ENCODE measurements around the gene ARHGAP26.

The ARHGAP26 gene

GRCh38 chr5:142749321-142749720, 20.9 kb upstream of the ARHGAP26 start:
- peak; percentile 20 for DNase-seq

GRCh38 chr5:142753116-142753631, 17.0 kb upstream of the ARHGAP26 start:
- DNase-seq: no peak

DNA sequence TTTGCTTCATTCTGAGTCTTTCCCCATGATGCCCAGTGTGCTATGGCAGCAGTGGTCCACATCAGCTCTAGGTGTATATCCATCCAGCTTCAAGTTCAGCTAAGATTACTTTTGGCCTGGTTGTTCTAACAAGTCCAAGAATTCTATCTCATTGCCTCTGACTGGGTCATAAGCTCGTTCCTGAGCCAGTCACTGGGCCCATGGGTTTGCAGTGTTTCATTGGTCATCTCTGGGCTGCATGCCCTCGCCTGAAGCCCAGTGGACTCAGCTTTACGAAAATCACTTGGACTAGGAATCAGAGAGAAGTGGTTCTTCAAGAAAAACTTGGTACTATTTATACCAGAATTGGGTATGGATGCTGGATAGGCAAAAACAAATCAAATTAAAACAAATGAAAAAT, 16.1 kb upstream of the ARHGAP26 start:
- DNase-seq: no peak

DNA sequence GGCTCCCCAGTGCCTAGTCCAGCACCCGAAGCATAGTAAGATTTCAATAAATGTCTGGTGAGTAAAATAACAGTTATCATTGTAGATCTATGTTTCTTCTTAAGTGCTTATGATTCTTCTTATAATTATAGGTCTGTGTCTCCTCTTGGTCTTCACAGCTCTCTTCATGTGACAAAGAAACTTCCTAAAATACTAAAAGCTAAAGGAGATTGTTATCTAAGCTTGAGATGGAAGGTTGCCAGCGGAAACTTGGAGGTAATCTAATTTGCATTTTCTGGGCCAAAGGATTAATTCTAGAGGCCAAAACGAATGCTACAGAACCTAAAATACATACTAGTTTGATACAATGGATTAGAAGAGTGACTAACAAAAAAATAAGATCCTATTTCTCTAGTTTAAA, 13.6 kb upstream of the ARHGAP26 start:
- no peak for DNase-seq

GRCh38 chr5:142757564-142757963, 12.6 kb upstream of the ARHGAP26 start:
- no peak for DNase-seq

- no peak for DNase-seq
Observed at GRCh38 chr5:142758062-142758795, 11.9 kb upstream of the ARHGAP26 start.

DNA sequence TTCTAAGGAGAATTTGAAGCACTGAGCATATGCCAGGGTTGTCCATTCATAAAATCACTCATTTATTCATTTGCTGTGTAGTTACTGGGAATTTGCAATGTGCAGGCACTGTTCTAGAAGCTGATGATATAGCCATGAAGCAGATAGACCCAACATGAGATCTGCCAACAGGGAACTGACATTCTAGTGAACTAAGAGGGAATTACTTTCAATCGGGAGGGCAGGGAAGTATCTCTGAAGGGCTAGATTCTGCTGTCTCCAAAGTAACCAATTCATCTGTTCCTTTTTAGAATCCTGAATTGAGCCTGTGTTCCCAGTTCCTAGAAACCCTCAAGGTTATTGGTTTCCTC, 11.4 kb upstream of the ARHGAP26 start:
- DNase-seq: no peak

DNA sequence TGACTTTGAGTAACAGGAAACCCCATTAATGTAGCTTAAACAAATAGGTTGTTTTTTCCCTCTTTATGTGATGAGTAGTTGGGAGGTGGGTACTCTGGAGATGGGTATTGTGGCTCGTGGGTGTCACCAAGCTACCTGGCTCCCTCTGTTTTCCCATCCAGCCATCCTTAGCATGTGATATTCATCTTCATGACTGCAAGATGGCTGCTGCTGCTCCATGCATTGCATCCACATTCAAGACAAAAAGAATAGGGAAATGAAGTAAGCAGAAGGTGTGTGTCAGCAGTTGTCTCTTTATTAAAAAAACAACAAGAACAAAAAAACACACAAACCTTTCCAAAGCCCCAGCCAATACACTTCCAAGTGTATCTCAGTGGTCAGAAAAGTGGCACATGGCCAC, 6.5 kb upstream of the ARHGAP26 start:
- no peak for DNase-seq

DNA sequence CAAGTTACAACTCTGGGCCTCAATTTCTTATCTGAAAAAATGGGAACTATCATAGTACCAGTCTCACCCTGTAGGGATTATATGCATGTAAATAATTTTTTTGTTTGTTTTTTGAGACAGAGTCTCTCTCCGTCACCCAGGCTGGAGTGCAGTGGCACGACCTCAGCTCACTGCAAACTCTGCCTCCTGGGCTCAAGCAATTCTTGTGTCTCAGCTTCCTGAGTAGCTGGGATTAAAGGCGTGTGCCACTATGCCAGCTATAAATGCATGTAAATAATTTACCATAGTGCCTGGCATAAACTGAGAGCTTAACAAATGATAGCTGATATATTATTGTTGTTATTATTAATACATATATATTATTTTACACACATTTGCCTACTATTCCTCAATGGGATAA, 3.0 kb upstream of the ARHGAP26 start:
- DNase-seq: no peak

GRCh38 chr5:142767911-142768310, 2.3 kb upstream of the ARHGAP26 start:
- DNase-seq: no peak

GRCh38 chr5:142769251-142769792, 855 bp upstream of the ARHGAP26 start:
- peak; percentile 52 for DNase-seq

DNA sequence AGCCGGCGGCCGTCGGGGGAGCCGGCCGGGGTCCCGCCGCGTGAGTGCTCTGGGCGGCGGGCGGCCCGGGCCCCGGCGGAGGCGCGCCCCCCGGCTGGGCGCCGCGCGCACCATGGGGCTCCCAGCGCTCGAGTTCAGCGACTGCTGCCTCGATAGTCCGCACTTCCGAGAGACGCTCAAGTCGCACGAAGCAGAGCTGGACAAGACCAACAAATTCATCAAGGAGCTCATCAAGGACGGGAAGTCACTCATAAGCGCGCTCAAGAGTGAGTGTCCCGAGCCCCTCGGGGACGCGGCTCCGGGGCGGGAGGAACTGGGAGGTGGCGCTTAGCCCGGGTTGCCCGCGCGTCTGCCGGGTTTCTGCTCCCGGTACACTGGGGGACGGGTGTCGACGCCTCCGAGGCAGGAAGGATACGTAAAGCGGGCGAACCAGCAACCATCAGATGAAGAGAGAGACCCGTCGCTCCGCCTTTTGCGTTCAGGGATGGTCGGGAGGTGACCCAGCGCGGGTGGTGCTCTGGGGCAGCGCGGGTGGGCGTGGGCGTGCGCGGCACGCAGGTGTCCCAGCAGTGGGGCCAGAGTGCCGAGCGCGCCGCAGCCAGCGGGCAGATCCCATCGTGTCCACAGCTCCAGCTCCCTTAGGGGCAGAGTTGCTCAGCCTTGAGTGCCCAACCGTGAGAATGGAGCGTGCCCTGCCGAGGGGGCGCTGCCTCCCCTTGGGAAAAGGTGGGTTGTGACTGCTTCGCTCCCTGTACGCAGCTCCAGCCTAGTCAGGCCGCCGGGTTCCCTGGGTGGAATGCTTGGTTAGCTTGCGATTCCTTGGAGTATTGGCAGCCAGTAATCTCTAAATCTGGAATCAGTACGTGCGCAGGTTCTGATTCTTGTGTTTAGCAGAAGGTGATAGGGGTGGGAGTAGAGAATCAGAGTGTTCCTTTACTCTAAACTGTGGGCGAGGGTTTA, 753 bp downstream of the ARHGAP26 start:
- peak; percentile 47 for DNase-seq

DNA sequence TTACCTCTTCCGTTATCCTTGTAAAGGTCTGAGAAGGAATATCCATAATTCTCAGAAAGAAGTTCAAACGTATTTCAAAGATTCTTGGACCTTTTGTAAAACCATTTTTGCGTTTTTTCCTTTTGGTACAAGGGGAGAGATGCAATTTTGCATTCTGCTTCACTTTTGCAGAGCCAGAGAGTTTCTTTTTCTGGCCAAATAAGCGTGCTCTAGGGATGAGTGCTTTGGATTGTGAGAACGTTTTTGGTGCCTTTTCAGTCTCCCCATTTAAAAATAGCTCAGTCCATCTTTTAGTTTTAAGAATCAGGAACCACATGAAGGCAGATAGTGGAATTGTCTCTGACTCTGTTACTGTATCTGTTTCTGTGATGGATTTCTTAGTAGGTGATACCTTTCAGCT, 1.5 kb downstream of the ARHGAP26 start:
- DNase-seq: no peak

DNA sequence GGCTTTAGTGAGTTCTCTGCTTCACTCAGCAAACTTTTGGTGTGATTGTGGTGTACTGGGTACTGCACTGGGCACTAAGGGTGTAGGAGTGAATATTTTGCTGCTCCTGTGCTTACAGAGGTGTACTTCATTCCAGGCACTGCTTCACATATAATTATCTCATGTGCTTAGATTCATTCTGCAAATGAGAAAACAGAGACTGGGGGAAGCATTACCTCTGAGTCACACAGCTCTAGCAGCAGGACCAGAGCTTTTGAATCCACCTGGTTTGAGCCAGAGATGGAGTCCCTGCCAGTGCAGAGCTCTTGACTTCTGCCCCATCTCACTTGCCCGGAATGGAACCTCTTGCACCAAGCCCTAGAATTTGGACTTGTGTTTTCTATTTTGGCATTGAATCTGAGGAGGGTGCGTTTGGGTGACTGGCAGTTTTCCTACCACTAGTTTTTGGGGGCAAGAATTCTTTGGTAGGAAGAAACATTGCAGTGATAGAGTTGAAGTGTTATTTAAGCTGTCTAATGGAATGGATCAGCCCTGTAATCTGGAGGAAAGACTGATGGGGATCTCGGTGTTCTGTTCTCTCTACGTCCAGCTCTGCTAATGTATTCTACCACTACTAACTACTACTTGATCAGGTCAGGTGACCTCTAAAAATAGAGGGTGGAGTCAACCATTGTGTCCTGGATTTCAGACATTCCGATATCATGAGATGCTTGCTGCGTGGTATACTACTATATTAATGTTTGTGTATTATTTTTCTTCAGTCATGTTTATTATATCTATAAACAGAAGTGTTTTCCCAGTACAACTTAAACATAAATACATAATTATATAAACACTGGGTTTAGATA, 2.5 kb downstream of the ARHGAP26 start:
- DNase-seq: peak; percentile 13

GRCh38 chr5:142777099-142777498, 6.9 kb downstream of the ARHGAP26 start:
- DNase-seq: no peak

- no peak for DNase-seq
Observed at GRCh38 chr5:142777850-142778249, 7.7 kb downstream of the ARHGAP26 start.

- DNase-seq: no peak
Observed at GRCh38 chr5:142779163-142779840, 9.1 kb downstream of the ARHGAP26 start.

- DNase-seq: no peak
Observed at GRCh38 chr5:142780871-142781270, 10.7 kb downstream of the ARHGAP26 start.

DNA sequence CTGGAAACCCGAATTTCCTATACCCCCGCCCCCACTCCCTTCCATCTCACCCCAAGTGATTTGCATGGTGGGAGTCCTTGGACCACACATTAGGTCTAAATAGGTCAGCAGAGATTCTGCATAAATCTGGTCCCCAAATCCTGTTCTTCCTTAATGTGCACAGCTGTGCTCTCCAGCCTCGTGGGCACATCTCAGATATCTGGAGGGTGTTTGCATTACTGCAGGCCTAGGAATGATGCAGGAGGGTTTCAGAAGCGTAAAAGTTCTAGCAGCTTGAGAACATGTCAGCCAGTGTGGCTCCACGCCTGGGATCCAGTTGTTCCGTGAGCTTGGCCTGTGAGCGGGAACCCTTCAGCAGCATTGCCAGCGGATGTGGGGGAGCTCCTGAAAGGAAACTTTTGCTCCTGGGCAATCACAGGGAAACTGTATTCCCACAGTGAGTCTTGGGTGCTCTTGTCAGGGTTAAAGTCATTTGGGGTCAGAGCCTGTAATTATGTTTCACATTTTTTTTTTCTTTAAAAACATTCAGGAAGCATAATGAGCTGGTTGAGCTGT, 12.9 kb downstream of the ARHGAP26 start:
- no peak for DNase-seq

GRCh38 chr5:142783601-142784341, 13.6 kb downstream of the ARHGAP26 start:
- DNase-seq: peak; percentile 81

DNA sequence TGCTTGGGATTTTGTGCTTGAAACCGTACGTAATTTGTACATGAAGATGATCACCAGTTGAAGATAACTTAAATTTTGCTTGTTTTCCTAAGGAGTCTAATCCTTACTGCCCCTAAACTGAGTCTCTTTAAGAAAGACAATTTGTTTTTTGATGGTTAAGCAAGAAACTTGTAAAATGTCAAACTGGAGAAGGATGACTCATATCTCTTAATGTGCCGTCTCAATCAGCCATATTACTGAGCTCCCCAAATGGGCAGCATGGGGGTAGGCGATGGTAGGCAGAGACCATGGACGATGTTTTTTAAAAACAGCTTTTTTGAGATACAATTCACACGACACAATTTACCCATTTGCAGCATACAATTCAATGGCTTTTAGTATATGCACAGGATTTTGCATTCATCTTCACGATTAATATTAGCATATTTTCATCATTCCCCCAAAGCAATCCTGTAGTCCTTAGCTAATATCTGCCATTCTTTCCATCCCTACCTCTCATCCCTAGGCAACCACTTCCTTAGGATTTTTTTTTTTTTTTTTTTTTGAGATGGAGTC, 14.3 kb downstream of the ARHGAP26 start:
- no peak for DNase-seq

All from CD4-positive, alpha-beta T cell treated with Interleukin-4 for 4 hours (primary cell).